ENCODE results near the gene CCT7.

DNA sequence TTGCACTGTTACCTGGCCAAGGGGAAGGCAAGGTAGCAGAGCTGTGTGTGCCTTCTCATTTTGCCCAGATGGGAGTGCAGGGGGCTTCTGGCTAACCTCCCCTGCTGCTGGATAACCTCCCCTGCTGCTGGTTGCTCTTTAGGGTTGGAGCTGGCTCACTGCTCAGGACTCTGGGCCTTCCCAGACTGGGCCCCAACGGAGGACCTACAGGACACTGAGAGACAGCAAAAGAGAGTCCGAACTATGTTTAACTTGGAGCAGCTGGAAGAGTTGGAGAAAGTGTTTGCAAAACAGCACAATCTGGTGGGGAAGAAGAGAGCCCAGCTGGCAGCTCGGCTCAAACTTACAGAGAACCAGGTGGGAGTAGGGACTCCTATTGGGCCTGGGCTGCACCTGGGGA lies 25.9 kb upstream of the CCT7 start:
- no peak for TF ChIP-seq POLR2A (IDR thresholded peaks at IDR 0.05)
- TF ChIP-seq POLR2AphosphoS5 (IDR thresholded peaks at IDR 0.05; ENCODE audit: insufficient read depth in 1 of 2, low read depth in 1 of 2): no peak
- TF ChIP-seq, protein P1, sequence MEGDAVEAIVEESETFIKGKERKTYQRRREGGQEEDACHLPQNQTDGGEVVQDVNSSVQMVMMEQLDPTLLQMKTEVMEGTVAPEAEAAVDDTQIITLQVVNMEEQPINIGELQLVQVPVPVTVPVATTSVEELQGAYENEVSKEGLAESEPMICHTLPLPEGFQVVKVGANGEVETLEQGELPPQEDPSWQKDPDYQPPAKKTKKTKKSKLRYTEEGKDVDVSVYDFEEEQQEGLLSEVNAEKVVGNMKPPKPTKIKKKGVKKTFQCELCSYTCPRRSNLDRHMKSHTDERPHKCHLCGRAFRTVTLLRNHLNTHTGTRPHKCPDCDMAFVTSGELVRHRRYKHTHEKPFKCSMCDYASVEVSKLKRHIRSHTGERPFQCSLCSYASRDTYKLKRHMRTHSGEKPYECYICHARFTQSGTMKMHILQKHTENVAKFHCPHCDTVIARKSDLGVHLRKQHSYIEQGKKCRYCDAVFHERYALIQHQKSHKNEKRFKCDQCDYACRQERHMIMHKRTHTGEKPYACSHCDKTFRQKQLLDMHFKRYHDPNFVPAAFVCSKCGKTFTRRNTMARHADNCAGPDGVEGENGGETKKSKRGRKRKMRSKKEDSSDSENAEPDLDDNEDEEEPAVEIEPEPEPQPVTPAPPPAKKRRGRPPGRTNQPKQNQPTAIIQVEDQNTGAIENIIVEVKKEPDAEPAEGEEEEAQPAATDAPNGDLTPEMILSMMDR (IDR thresholded peaks at IDR 0.05): no peak
